IMR-90 (cell line): ENCODE measurements around the gene MARF1. TPM values are rescaled to one million over a fixed set of nuclear protein-coding genes. Genes with fewer than 3 reads are reported as not detected.
A peak's percentile ranks its signal among the peaks of the same experiment; 100 is the strongest.

ENCODE experiments used
- ATAC-seq: fragments of 200-7000 bp; cut with Tn5 transposase; 2 replicates; pipeline ENCODE4 v1.9.1; 2020; ENCODE audit warnings: low read depth, mild to moderate bottlenecking, moderate library complexity
- Bru-seq: library from RNA; stranded (reverse); fragments of 400-500 nt; gene quantifications from one replicate; lab custom pipeline; 2021; lab: Mats Ljungman, UMichigan
- BruChase-seq, 2 experiments: library from RNA; stranded (reverse); fragments of 400-500 nt; gene quantifications; one replicate each; lab custom pipeline; 2021; lab: Mats Ljungman, UMichigan
- BruUV-seq: library from RNA; stranded (reverse); fragments of 400-500 nt; replicated peaks from 2 replicates; lab custom pipeline; 2021; lab: Mats Ljungman, UMichigan
- CTCF ChIA-PET: fragments of 300-600 bp; formaldehyde crosslinking; extraction: SDS; loops from one replicate; lab custom pipeline; 2021; ENCODE audit warnings: antibody characterized with exemption; lab: Yijun Ruan, JAX
- POLR2A ChIA-PET: fragments of 300-600 bp; sonication (Branson Sonifier 250); formaldehyde crosslinking; loops from one replicate; lab custom pipeline; 2022; ENCODE audit warnings: antibody characterized with exemption; ENCODE audit not compliant: unreplicated experiment; lab: Charles Lee
- DNase-seq: peaks from one replicate; pipeline ENCODE4 v3.0.0; 2013
- H2AFZ ChIP-seq: replicated peaks from 2 replicates; pipeline ENCODE3; 2013; ENCODE audit warnings: low read length, mild to moderate bottlenecking; ENCODE audit not compliant: poor library complexity
- H2AK5ac ChIP-seq: 2 replicates; pipeline ENCODE4 v1.6.1; 2013; ENCODE audit warnings: low read depth, low read length, inconsistent platforms
- H2AK9ac ChIP-seq: replicated peaks from 2 replicates; pipeline ENCODE3; 2013; ENCODE audit warnings: mild to moderate bottlenecking, low read depth, low read length, moderate library complexity; ENCODE audit not compliant: poor library complexity
- H2BK120ac ChIP-seq: 2 replicates; pipeline ENCODE4 v1.6.1; 2013; ENCODE audit warnings: low read depth, low read length, inconsistent platforms
- H2BK15ac ChIP-seq: 3 replicates; pipeline ENCODE4 v1.6.1; 2013; ENCODE audit warnings: low read depth, low read length, inconsistent platforms
- H2BK20ac ChIP-seq: 2 replicates; pipeline ENCODE4 v1.6.1; 2013; ENCODE audit warnings: low read depth, mild to moderate bottlenecking, inconsistent platforms, low read length, moderate library complexity
- H2BK5ac ChIP-seq: 2 replicates; pipeline ENCODE4 v1.6.1; 2013; ENCODE audit warnings: mild to moderate bottlenecking, low read depth, low read length, inconsistent platforms; ENCODE audit not compliant: poor library complexity, severe bottlenecking
- H3K14ac ChIP-seq: replicated peaks from 2 replicates; pipeline ENCODE4 v1.6.1; 2013; ENCODE audit warnings: low read depth, low read length, inconsistent platforms
- H3K18ac ChIP-seq: 2 replicates; pipeline ENCODE4 v1.6.1; 2013; ENCODE audit warnings: low read depth, low read length, control low read depth
- H3K23ac ChIP-seq: 2 replicates; pipeline ENCODE4 v1.6.1; 2013; ENCODE audit warnings: low read depth, low read length, inconsistent platforms
- H3K27ac ChIP-seq: 2 replicates; pipeline ENCODE4 v1.5.1; 2013; ENCODE audit warnings: mild to moderate bottlenecking, control low read depth, low read length; ENCODE audit not compliant: insufficient read depth
- H3K27me3 ChIP-seq: 2 replicates; pipeline ENCODE4 v1.6.1; 2013; ENCODE audit warnings: low read length; ENCODE audit not compliant: control insufficient read depth, insufficient read depth
- H3K36me3 ChIP-seq: 2 replicates; pipeline ENCODE4 v1.6.1; 2013; ENCODE audit warnings: low read length, mixed read lengths; ENCODE audit not compliant: control insufficient read depth, insufficient read depth
- H3K4ac ChIP-seq: 2 replicates; pipeline ENCODE4 v1.6.1; 2013; ENCODE audit warnings: low read depth, low read length, inconsistent platforms
- H3K4me1 ChIP-seq: 2 replicates; pipeline ENCODE4 v1.6.1; 2013; ENCODE audit warnings: low read length, mixed read lengths; ENCODE audit not compliant: control insufficient read depth, insufficient read depth
- H3K4me2 ChIP-seq: 2 replicates; pipeline ENCODE4 v1.6.1; 2013; ENCODE audit warnings: low read depth, mild to moderate bottlenecking, control low read depth, low read length, moderate library complexity
- H3K4me3 ChIP-seq: 2 replicates; pipeline ENCODE4 v1.5.1; 2013; ENCODE audit warnings: low read depth, mild to moderate bottlenecking, control low read depth, low read length, moderate library complexity; ENCODE audit not compliant: insufficient read depth
- H3K56ac ChIP-seq: 2 replicates; pipeline ENCODE4 v1.6.1; 2013; ENCODE audit warnings: low read length, inconsistent platforms; ENCODE audit not compliant: insufficient read depth; ENCODE audit errors: extremely low read depth
- H3K79me1 ChIP-seq, 2 experiments: 2 replicates each; pipeline ENCODE4 v1.6.1; 2013; ENCODE audit warnings: low read length in 2 of 2, inconsistent platforms in 1 of 2, low read depth in 1 of 2
- H3K9ac ChIP-seq: 2 replicates; pipeline ENCODE4 v1.6.1; 2013; ENCODE audit warnings: low read depth, low read length, control low read depth
- H3K9me1 ChIP-seq: 2 replicates; pipeline ENCODE4 v1.6.1; 2013; ENCODE audit warnings: low read length, inconsistent platforms; ENCODE audit not compliant: insufficient read depth
- H3K9me3 ChIP-seq: 2 replicates; pipeline ENCODE4 v1.6.1; 2013; ENCODE audit warnings: low read length; ENCODE audit not compliant: control insufficient read depth, insufficient read depth
- H4K20me1 ChIP-seq: 2 replicates; pipeline ENCODE4 v1.6.1; 2013; ENCODE audit warnings: low read length, inconsistent platforms; ENCODE audit not compliant: insufficient read depth
- H4K5ac ChIP-seq: 2 replicates; pipeline ENCODE4 v1.6.1; 2013; ENCODE audit warnings: mild to moderate bottlenecking, low read depth, low read length, control low read depth
- H4K8ac ChIP-seq, 2 experiments: 2 replicates each; pipeline ENCODE4 v1.6.1; 2013; ENCODE audit warnings: low read depth in 2 of 2, low read length in 2 of 2, control low read depth in 1 of 2, inconsistent platforms in 1 of 2
- H4K91ac ChIP-seq: 2 replicates; pipeline ENCODE4 v1.6.1; 2013; ENCODE audit warnings: low read depth, low read length, inconsistent platforms; ENCODE audit not compliant: insufficient read depth
- CEBPB ChIP-seq: IDR thresholded peaks from 2 replicates; pipeline ENCODE4 v1.6.1; 2012; ENCODE audit warnings: low read depth, low read length, improper control_type of control experiment
- CTCF ChIP-seq: conservative IDR thresholded peaks from 2 replicates; pipeline ENCODE4 v1.5.1; 2012; ENCODE audit warnings: mild to moderate bottlenecking, low read depth, low read length, improper control_type of control experiment
- ELK1 ChIP-seq: fragments of 150-350 bp; IDR thresholded peaks from 2 replicates; pipeline ENCODE4 v1.6.1; 2016; ENCODE audit warnings: low read depth, mild to moderate bottlenecking, low read length, moderate library complexity, borderline replicate concordance
- FOS ChIP-seq: fragments of 150-350 bp; IDR thresholded peaks from 2 replicates; pipeline ENCODE4 v1.6.1; 2016; ENCODE audit warnings: low read depth, low read length
- MAFK ChIP-seq: IDR thresholded peaks from 2 replicates; pipeline ENCODE4 v1.6.1; 2012; ENCODE audit warnings: low read depth, low read length, improper control_type of control experiment
- MAZ ChIP-seq: IDR thresholded peaks from 2 replicates; pipeline ENCODE4 v1.6.1; 2012; ENCODE audit warnings: low read depth, mild to moderate bottlenecking, low read length, improper control_type of control experiment, moderate library complexity, borderline replicate concordance
- MXI1 ChIP-seq: IDR thresholded peaks from 2 replicates; pipeline ENCODE4 v1.6.1; 2012; ENCODE audit warnings: low read depth, mild to moderate bottlenecking, low read length, moderate library complexity, borderline replicate concordance
- NFE2L2 ChIP-seq: fragments of 150-350 bp; IDR thresholded peaks from 2 replicates; pipeline ENCODE4 v1.6.1; 2016; ENCODE audit warnings: low read depth, mild to moderate bottlenecking, low read length
- POLR2A ChIP-seq: IDR thresholded peaks from 2 replicates; pipeline ENCODE4 v1.6.1; 2012; ENCODE audit warnings: mild to moderate bottlenecking, low read depth, low read length
- RAD21 ChIP-seq: IDR thresholded peaks from 2 replicates; pipeline ENCODE4 v1.6.1; 2012; ENCODE audit warnings: low read length, improper control_type of control experiment
- RFX5 ChIP-seq: IDR thresholded peaks from 2 replicates; pipeline ENCODE4 v1.8.0; 2012; ENCODE audit warnings: low read depth, mild to moderate bottlenecking, low read length, moderate library complexity
- SMC3 ChIP-seq: fragments of 150-350 bp; IDR thresholded peaks from 2 replicates; pipeline ENCODE4 v1.6.1; 2016; ENCODE audit warnings: low read depth, mild to moderate bottlenecking, antibody characterized with exemption, low read length, moderate library complexity
- WGBS, 2 experiments: methylation state at CpG; one replicate each; pipeline versions ENCODE4 v1.1.5 to v1.1.7; 2013; ENCODE audit warnings: missing lambda C conversion rate in 2 of 2; ENCODE audit not compliant: insufficient read length in 1 of 2; ENCODE audit errors: extremely low coverage in 2 of 2; 5-methylcytosine and 5-hydroxymethylcytosine counted together
- dilution Hi-C: fragments of 300-500 bp; cut with HindIII; formaldehyde crosslinking; loops from one replicate; pipeline ENCODE4 v1.14.3; 2018; ENCODE audit warnings: low sequenced_read_pairs; ENCODE audit not compliant: unreplicated experiment
- in situ Hi-C: fragments of 300-500 bp; cut with MboI; formaldehyde crosslinking; loops from 3 replicates; pipeline ENCODE4 v1.14.3; 2019; ENCODE audit warnings: low sequenced_read_pairs, inconsistent platforms, mixed read lengths
- intact Hi-C: fragments of 100-400 bp; cut with micrococcal nuclease; formaldehyde crosslinking; loops from 2 replicates; pipeline ENCODE4 v1.10.0; 2022
- long read RNA-seq: library from polyadenylated mRNA; unstranded; transcript quantifications from one replicate; pipeline ENCODE4 v2.0.0, GENCODE V29; 2021; ENCODE audit not compliant: unreplicated experiment
- polyA plus RNA-seq, 3 experiments: library from polyadenylated mRNA; depleted of rRNA; stranded (reverse); fragments of >200 nt; gene quantifications; 2 replicates each; pipeline ENCODE4 v1.2.3, GENCODE V29; 2012; ENCODE audit warnings: low replicate concordance in 1 of 3
- total RNA-seq: library from RNA; depleted of rRNA; stranded (reverse); fragments of >200 nt; gene quantifications from 2 replicates; pipeline ENCODE4 v1.2.3, GENCODE V29; 2012; rRNA removed

The MARF1 gene
- total RNA-seq (7.8 and 9.0 TPM in 2 replicates), polyA plus RNA-seq (2012; rRNA removed) (11.5 and 12.9 TPM in 2 replicates), Bru-seq, nascent RNA (percentile 75 among the genes with signal in this experiment), BruChase-seq, experiment 1, labeled RNA remaining after a 6-hour chase (percentile 86 among the genes with signal in this experiment), BruChase-seq, experiment 2, labeled RNA remaining after a 2-hour chase (percentile 84 among the genes with signal in this experiment)
- polyA plus RNA-seq (2012; cell fraction: cytosol; rRNA removed): 4.4 and 6.7 TPM in 2 replicates
- polyA plus RNA-seq (2012; cell fraction: nucleus; rRNA removed; ENCODE audit: low replicate concordance): 13.5 and 38.8 TPM in 2 replicates
- long read RNA-seq, full-length matches to known transcripts: 3 of 8 reads
- long read RNA-seq, partial matches to known transcripts: 4 of 8 reads
- long read RNA-seq, other reads (novel, unspliced or antisense): 1 of 8 reads

GRCh38 chr16:15643048-15643945 lies at the start of gene MARF1:
Gene MARF1 (minus strand): TSS chr16:15643154. CDS start chr16:15639233, 3,921 bp downstream.
- Histone ChIP-seq H2AK5ac (peak within 1 kb of the TSS; percentile 93; the same call in 1 of the 2 replicates), H2BK15ac (peak within 1 kb of the TSS; percentile 88; the same call in 2 of the 3 replicates), H4K5ac (peak within 1 kb of the TSS; percentile 100), H2AFZ (peak within 1 kb of the TSS; percentile 98), H3K14ac (peak within 1 kb of the TSS; percentile 99), H4K20me1 (no peaks in the 10 kb centered on the region; the same call in 1 of the 2 replicates), H3K56ac (peak within 1 kb of the TSS; percentile 99), H3K9me3 (no peaks in the 10 kb centered on the region), H3K79me1 (peaks cover 15 to 24% of the 10 kb centered on the region in 2 experiments), H4K91ac (peak within 1 kb of the TSS; percentile 98), H3K4me2 (peak within 1 kb of the TSS; percentile 96), H2BK120ac (peak within 1 kb of the TSS; percentile 87), H3K4me3 (peak within 1 kb of the TSS; percentile 99), H3K36me3 (peaks cover 3% of the 10 kb centered on the region), H3K9me1 (no peaks in the 10 kb centered on the region), H3K23ac (peak within 1 kb of the TSS; percentile 97), H2BK20ac (peak within 1 kb of the TSS; percentile 30; the same call in 1 of the 2 replicates), H3K27ac (peak within 1 kb of the TSS; percentile 100), H2AK9ac (peak within 1 kb of the TSS; percentile 97), H4K8ac (peak within 1 kb of the TSS; percentile 98 to 100), H3K9ac (peak within 1 kb of the TSS; percentile 100), H3K27me3 (no peaks in the 10 kb centered on the region), H3K4me1 (peaks cover 5% of the 10 kb centered on the region), H2BK5ac (peak within 1 kb of the TSS; percentile 98), H3K18ac (peak within 1 kb of the TSS; percentile 98), H3K4ac (peak within 1 kb of the TSS; percentile 98)
- WGBS, 2 experiments: 0% methylated on average over 27 of the region's 58 CpGs; no CpG with 5 or more reads in 1 of the 2 experiments
- CTCF ChIA-PET: interaction anchor here (0.6 to 1.1 kb wide), 11 partner anchors 10 to 399 kb away, joined by 3 to 6 read pairs (median 4); no protein-coding TSS in a partner anchor
- DNase-seq (peak; percentile 90), ATAC-seq (peak; percentile 98)
- intact Hi-C loops (no loop called here), dilution Hi-C loops (no loop called here), in situ Hi-C loops (loop anchor here (5.0 kb wide), 1 partner anchor 49 kb away; no protein-coding TSS in a partner anchor)
- no TSS peak for BruUV-seq
- POLR2A ChIA-PET: interaction anchor here (0.5 to 0.7 kb wide), 5 partner anchors 25 to 1680 kb away, joined by 3 to 21 read pairs (median 6); no protein-coding TSS in a partner anchor
- TF ChIP-seq NFE2L2 (no peak), POLR2A (peak; percentile 92), MXI1 (no peak), RAD21 (no peak), MAZ (peak; percentile 86; the same call in 1 of the 2 replicates), CTCF (peak; percentile 50), MAFK (no peak), ELK1 (no peak), SMC3 (peak; percentile 30), RFX5 (no peak), CEBPB (no peak), FOS (no peak)
